IMR-90 (cell line): ENCODE data around the gene LRIT2.

Experiments
- BHLHE40 ChIP-seq: fragments of 150-350 bp; IDR thresholded peaks from 2 replicates; pipeline ENCODE4 v1.6.1; 2016; ENCODE audit warnings: mild to moderate bottlenecking, low read depth, low read length
- MAFK ChIP-seq: IDR thresholded peaks from 2 replicates; pipeline ENCODE4 v1.6.1; 2012; ENCODE audit warnings: low read depth, low read length, improper control_type of control experiment
- POLR2A ChIP-seq: IDR thresholded peaks from 2 replicates; pipeline ENCODE4 v1.6.1; 2012; ENCODE audit warnings: mild to moderate bottlenecking, low read depth, low read length
- SMC3 ChIP-seq: fragments of 150-350 bp; IDR thresholded peaks from 2 replicates; pipeline ENCODE4 v1.6.1; 2016; ENCODE audit warnings: low read depth, mild to moderate bottlenecking, antibody characterized with exemption, low read length, moderate library complexity
- TF ChIP-seq, protein P1 (sequence below): conservative IDR thresholded peaks from 2 replicates; pipeline ENCODE4 v1.5.1; 2012; ENCODE audit warnings: mild to moderate bottlenecking, low read depth, low read length, improper control_type of control experiment
- TF ChIP-seq, protein P2 (sequence below): fragments of 150-350 bp; IDR thresholded peaks from 2 replicates; pipeline ENCODE4 v1.6.1; 2016; ENCODE audit warnings: low read depth, mild to moderate bottlenecking, low read length, moderate library complexity, borderline replicate concordance
- TF ChIP-seq, protein P3 (sequence below): fragments of 150-350 bp; IDR thresholded peaks from 2 replicates; pipeline ENCODE4 v1.6.1; 2017; ENCODE audit warnings: mild to moderate bottlenecking, antibody characterized with exemption, low read length, low read depth

DNA sequence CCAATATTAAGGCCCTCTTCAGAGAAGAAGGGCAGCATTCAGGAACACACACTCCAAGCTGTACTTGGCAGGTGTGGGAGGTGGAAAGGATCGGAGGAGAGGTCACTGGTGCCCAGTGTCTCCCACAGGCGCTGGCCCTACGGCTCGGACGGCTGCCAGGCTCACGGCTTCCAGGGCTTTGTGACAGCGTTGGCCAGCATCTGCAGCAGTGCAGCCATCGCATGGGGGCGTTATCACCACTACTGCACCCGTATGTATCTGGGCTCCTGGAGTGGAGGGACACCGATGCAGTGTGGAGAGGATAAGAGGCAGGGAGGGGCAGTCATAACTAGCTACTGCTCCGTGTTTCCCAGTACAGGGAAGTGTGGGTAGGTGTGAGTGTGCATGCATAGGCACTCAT is 23.4 kb upstream of the LRIT2 start:
- TF ChIP-seq, protein P1, sequence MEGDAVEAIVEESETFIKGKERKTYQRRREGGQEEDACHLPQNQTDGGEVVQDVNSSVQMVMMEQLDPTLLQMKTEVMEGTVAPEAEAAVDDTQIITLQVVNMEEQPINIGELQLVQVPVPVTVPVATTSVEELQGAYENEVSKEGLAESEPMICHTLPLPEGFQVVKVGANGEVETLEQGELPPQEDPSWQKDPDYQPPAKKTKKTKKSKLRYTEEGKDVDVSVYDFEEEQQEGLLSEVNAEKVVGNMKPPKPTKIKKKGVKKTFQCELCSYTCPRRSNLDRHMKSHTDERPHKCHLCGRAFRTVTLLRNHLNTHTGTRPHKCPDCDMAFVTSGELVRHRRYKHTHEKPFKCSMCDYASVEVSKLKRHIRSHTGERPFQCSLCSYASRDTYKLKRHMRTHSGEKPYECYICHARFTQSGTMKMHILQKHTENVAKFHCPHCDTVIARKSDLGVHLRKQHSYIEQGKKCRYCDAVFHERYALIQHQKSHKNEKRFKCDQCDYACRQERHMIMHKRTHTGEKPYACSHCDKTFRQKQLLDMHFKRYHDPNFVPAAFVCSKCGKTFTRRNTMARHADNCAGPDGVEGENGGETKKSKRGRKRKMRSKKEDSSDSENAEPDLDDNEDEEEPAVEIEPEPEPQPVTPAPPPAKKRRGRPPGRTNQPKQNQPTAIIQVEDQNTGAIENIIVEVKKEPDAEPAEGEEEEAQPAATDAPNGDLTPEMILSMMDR = no peak
- TF ChIP-seq, protein P2, sequence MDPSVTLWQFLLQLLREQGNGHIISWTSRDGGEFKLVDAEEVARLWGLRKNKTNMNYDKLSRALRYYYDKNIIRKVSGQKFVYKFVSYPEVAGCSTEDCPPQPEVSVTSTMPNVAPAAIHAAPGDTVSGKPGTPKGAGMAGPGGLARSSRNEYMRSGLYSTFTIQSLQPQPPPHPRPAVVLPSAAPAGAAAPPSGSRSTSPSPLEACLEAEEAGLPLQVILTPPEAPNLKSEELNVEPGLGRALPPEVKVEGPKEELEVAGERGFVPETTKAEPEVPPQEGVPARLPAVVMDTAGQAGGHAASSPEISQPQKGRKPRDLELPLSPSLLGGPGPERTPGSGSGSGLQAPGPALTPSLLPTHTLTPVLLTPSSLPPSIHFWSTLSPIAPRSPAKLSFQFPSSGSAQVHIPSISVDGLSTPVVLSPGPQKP = no peak
- TF ChIP-seq, protein P3, sequence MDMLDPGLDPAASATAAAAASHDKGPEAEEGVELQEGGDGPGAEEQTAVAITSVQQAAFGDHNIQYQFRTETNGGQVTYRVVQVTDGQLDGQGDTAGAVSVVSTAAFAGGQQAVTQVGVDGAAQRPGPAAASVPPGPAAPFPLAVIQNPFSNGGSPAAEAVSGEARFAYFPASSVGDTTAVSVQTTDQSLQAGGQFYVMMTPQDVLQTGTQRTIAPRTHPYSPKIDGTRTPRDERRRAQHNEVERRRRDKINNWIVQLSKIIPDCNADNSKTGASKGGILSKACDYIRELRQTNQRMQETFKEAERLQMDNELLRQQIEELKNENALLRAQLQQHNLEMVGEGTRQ = no peak
- TF ChIP-seq POLR2A = no peak
- no peak for TF ChIP-seq MAFK
- no peak for TF ChIP-seq BHLHE40
- TF ChIP-seq SMC3 = no peak
